HepG2 (cell line): ENCODE results near the gene SLC26A2. TPM values are rescaled to one million over a fixed set of nuclear protein-coding genes. Genes with fewer than 3 reads are reported as not detected.
A peak's percentile ranks its signal among the peaks of the same experiment; 100 is the strongest.

Source experiments
- ATF7-NPFF ChIP-seq: sonication (generic); formaldehyde crosslinking; IDR thresholded peaks from 2 replicates; pipeline ENCODE4 v1.8.1; 2023; ENCODE audit warnings: mild to moderate bottlenecking, low read depth, missing genetic modification reagents, moderate library complexity
- CREBL2 ChIP-seq: sonication (generic); formaldehyde crosslinking; IDR thresholded peaks from 2 replicates; pipeline ENCODE4 v1.8.1; 2023; ENCODE audit warnings: missing genetic modification reagents, mild to moderate bottlenecking, borderline replicate concordance
- DRAP1 ChIP-seq: IDR thresholded peaks from 2 replicates; pipeline ENCODE4 v1.6.1; 2016; ENCODE audit warnings: missing genetic modification reagents, missing compliant biosample characterization
- FOXO1 ChIP-seq: sonication (generic); formaldehyde crosslinking; IDR thresholded peaks from 2 replicates; pipeline ENCODE4 v1.4.0; 2020; ENCODE audit warnings: missing genetic modification reagents
- HNF1A ChIP-seq, 2 experiments: sonication (generic) in 1 of 2; formaldehyde crosslinking in 1 of 2; IDR thresholded peaks; 2 replicates each; pipeline versions ENCODE4 v1.4.0 to v1.6.1; 2016 to 2020; ENCODE audit warnings: borderline replicate concordance in 1 of 2, low read depth in 1 of 2, mild to moderate bottlenecking in 1 of 2, missing genetic modification reagents in 1 of 2
- NFRKB ChIP-seq: fragments of 450-650 bp; IDR thresholded peaks from 2 replicates; pipeline ENCODE4 v1.6.1; 2017
- NONO ChIP-seq, 2 experiments: fragments of 450-650 bp in 1 of 2; sonication (generic) in 1 of 2; formaldehyde crosslinking in 1 of 2; IDR thresholded peaks in 1 of 2; conservative IDR thresholded peaks in 1 of 2; 2 replicates each; pipeline versions ENCODE4 v1.6.1 to v1.8.0; 2017 to 2022; ENCODE audit warnings: mild to moderate bottlenecking in 1 of 2, missing genetic modification reagents in 1 of 2, moderate library complexity in 1 of 2
- NR3C1 ChIP-seq: sonication (generic); formaldehyde crosslinking; IDR thresholded peaks from 2 replicates; pipeline ENCODE4 v1.4.0; 2020; ENCODE audit warnings: missing genetic modification reagents
- ZFP36L1 ChIP-seq: sonication (generic); formaldehyde crosslinking; IDR thresholded peaks from 2 replicates; pipeline ENCODE4 v1.8.0; 2022; ENCODE audit warnings: mild to moderate bottlenecking, missing genetic modification reagents, moderate library complexity
- ZNF230 ChIP-seq: sonication (generic); formaldehyde crosslinking; IDR thresholded peaks from 2 replicates; pipeline ENCODE4 v1.4.0; 2020; ENCODE audit warnings: mild to moderate bottlenecking, missing genetic modification reagents
- ZNF274 ChIP-seq: sonication (generic); formaldehyde crosslinking; IDR thresholded peaks from 2 replicates; pipeline ENCODE4 v1.5.1; 2020; ENCODE audit warnings: mild to moderate bottlenecking, missing genetic modification reagents
- ZNF33A ChIP-seq: sonication (generic); formaldehyde crosslinking; IDR thresholded peaks from 2 replicates; pipeline ENCODE4 v1.5.1; 2020; ENCODE audit warnings: missing genetic modification reagents, mild to moderate bottlenecking, moderate library complexity, borderline replicate concordance
- ZNF362 ChIP-seq: sonication (generic); formaldehyde crosslinking; IDR thresholded peaks from 2 replicates; pipeline ENCODE4 v1.4.0; 2020; ENCODE audit warnings: missing genetic modification reagents, mild to moderate bottlenecking, borderline replicate concordance
- ZNF543 ChIP-seq: sonication (generic); formaldehyde crosslinking; IDR thresholded peaks from 2 replicates; pipeline ENCODE4 v1.4.0; 2020; ENCODE audit warnings: mild to moderate bottlenecking, missing genetic modification reagents
- ZNF558 ChIP-seq: sonication (generic); formaldehyde crosslinking; IDR thresholded peaks from 2 replicates; pipeline ENCODE4 v1.9.0; 2022; ENCODE audit warnings: mild to moderate bottlenecking, missing genetic modification reagents, borderline replicate concordance
- ZNF563 ChIP-seq: sonication (generic); formaldehyde crosslinking; IDR thresholded peaks from 2 replicates; pipeline ENCODE4 v1.8.0; 2022; ENCODE audit warnings: mild to moderate bottlenecking, moderate library complexity, missing genetic modification reagents
- ZNF589 ChIP-seq: sonication (generic); formaldehyde crosslinking; conservative IDR thresholded peaks from 2 replicates; pipeline ENCODE4 v1.8.0; 2022; ENCODE audit warnings: mild to moderate bottlenecking, moderate library complexity, missing genetic modification reagents
- ZNF761 ChIP-seq: sonication (generic); formaldehyde crosslinking; conservative IDR thresholded peaks from 2 replicates; pipeline ENCODE4 v1.4.0; 2020; ENCODE audit warnings: mild to moderate bottlenecking, missing genetic modification reagents
- ZNF766 ChIP-seq: sonication (generic); formaldehyde crosslinking; IDR thresholded peaks from 2 replicates; pipeline ENCODE4 v1.5.0; 2020; ENCODE audit warnings: missing genetic modification reagents, borderline replicate concordance
- ZSCAN25 ChIP-seq: sonication (generic); formaldehyde crosslinking; IDR thresholded peaks from 2 replicates; pipeline ENCODE4 v1.8.0; 2022; ENCODE audit warnings: mild to moderate bottlenecking, missing genetic modification reagents
- ZSCAN31 ChIP-seq: sonication (generic); formaldehyde crosslinking; IDR thresholded peaks from 2 replicates; pipeline ENCODE4 v1.5.0; 2020; ENCODE audit warnings: low read depth, mild to moderate bottlenecking, missing genetic modification reagents
- polyA plus RNA-seq, 8 experiments: library from polyadenylated mRNA; depleted of rRNA in 3 of 8; stranded (reverse) in 7 of 8; unstranded in 1 of 8; fragments of >200 nt; fragmentation: Illumina TruSeq in 4 of 8; extraction: Trizol in 4 of 8; gene quantifications; 2 replicates each; pipeline versions ENCODE4 v1.2.1 to v1.2.3, GENCODE V29; 2011 to 2016; ENCODE audit warnings: low read depth in 4 of 8, missing spikeins in 1 of 8, mixed read lengths in 1 of 8; ENCODE audit not compliant: insufficient read depth in 1 of 8
- total RNA-seq, 5 experiments: library from RNA; depleted of rRNA; stranded (reverse); fragments of >200 nt; fragmentation: Illumina TruSeq; extraction: Trizol; gene quantifications; 2 replicates each; pipeline ENCODE4 v1.2.3, GENCODE V29; 2016; ENCODE audit warnings: low read depth in 1 of 5

The SLC26A2 gene
- total and polyA plus RNA-seq, 2 of the 13 experiments (the other 11 are each of a cell fraction or from before 2014, with no cell fraction given): 2.2 to 7.9 TPM

GRCh38 chr5:150026682-150027172 lies 66.2 kb downstream of the SLC26A2 start (continued):
- TF ChIP-seq DRAP1 (no peak), ZNF563 (CRISPR knock-in tag) (no peak), FOXO1 (CRISPR knock-in tag) (no peak), ZNF230 (no peak), ZSCAN31 (CRISPR knock-in tag) (0 out of 2 replicates have a peak, but pooled peaks have one; percentile 3), ZNF589 (no peak), ZFP36L1 (no peak), ZNF274 (CRISPR knock-in tag) (0 out of 2 replicates have a peak, but pooled peaks have one; percentile 56), ZNF558 (CRISPR knock-in tag) (no peak), HNF1A (IDR thresholded peaks at IDR 0.05; ENCODE audit: low read depth) (no peak), HNF1A (CRISPR knock-in tag; IDR thresholded peaks at IDR 0.05; ENCODE audit: borderline replicate concordance) (no peak), ATF7-NPFF (no peak), ZSCAN25 (CRISPR knock-in tag) (peak; percentile 12; the same call in 1 of the 2 replicates), NR3C1 (no peak), NONO (IDR thresholded peaks at IDR 0.05) (no peak), NONO (CRISPR knock-in tag; conservative IDR thresholded peaks at IDR 0.05) (no peak), ZNF543 (CRISPR knock-in tag) (no peak), ZNF766 (no peak), ZNF362 (CRISPR knock-in tag) (no peak), NFRKB (no peak), CREBL2 (CRISPR knock-in tag) (no peak), ZNF33A (CRISPR knock-in tag) (no peak), ZNF761 (CRISPR knock-in tag) (no peak)
